SK-N-SH (cell line): ENCODE results near the gene ROBO1. TPM values are rescaled to one million over a fixed set of nuclear protein-coding genes. Genes with fewer than 3 reads are reported as not detected.

ENCODE experiments used
- CTCF ChIA-PET: fragments of 300-600, 350-600 bp; formaldehyde crosslinking; extraction: SDS; loops from one replicate; lab custom pipeline; 2021; lab: Yijun Ruan, JAX
- POLR2A ChIA-PET: fragments of 350-600 bp; sonication (Branson Sonifier 250); formaldehyde crosslinking; extraction: SDS; loops from one replicate; lab custom pipeline; 2020; ENCODE audit warnings: antibody characterized with exemption, inconsistent platforms; lab: Yijun Ruan, JAX
- DNase-seq: peaks from one replicate; pipeline ENCODE4 v3.0.0; 2012
- H2AFZ ChIP-seq: fragments of 200-600 bp; sonication (generic); 2 replicates; pipeline ENCODE4 v1.8.1; 2016; ENCODE audit warnings: antibody characterized with exemption, mild to moderate bottlenecking, low read depth
- H3F3A ChIP-seq: fragments of 200-600 bp; sonication (generic); replicated peaks from 2 replicates; pipeline ENCODE3; 2016; ENCODE audit warnings: antibody characterized with exemption, mild to moderate bottlenecking; ENCODE audit not compliant: insufficient read depth
- H3K27ac ChIP-seq, 2 experiments: fragments of 200-500 bp in 1 of 2; fragments of 200-600 bp in 1 of 2; sonication (Bioruptor generic) in 1 of 2; sonication (generic), shearing (Covaris generic) in 1 of 2; 2 replicates each; pipeline versions ENCODE4 v1.5.1 to v1.6.1; 2014 to 2016; ENCODE audit warnings: low read depth in 2 of 2, inconsistent platforms in 1 of 2, low read length in 1 of 2, mild to moderate bottlenecking in 1 of 2, mixed read lengths in 1 of 2
- H3K27me3 ChIP-seq: fragments of 200-600 bp; sonication (generic), shearing (Covaris generic); 2 replicates; pipeline ENCODE4 v1.6.1; 2016; ENCODE audit warnings: mixed run types; ENCODE audit not compliant: insufficient read depth
- H3K36me3 ChIP-seq, 2 experiments: fragments of 200-500 bp in 1 of 2; fragments of 200-600 bp in 1 of 2; sonication (Bioruptor generic) in 1 of 2; sonication (generic) in 1 of 2; replicated peaks in 1 of 2; 2 replicates each; pipeline versions ENCODE3 to v1.5.1; 2014 to 2016; ENCODE audit warnings: low read length in 1 of 2, mild to moderate bottlenecking in 1 of 2; ENCODE audit not compliant: insufficient read depth in 2 of 2, control insufficient read depth in 1 of 2
- H3K4me1 ChIP-seq, 2 experiments: fragments of 200-500 bp in 1 of 2; fragments of 200-600 bp in 1 of 2; sonication (Bioruptor generic) in 1 of 2; sonication (generic), shearing (Covaris generic) in 1 of 2; 2 replicates each; pipeline versions ENCODE4 v1.5.1 to v1.6.1; 2014 to 2016; ENCODE audit warnings: low read depth in 1 of 2, low read length in 1 of 2, mixed run types in 1 of 2; ENCODE audit not compliant: insufficient read depth in 2 of 2, control insufficient read depth in 1 of 2
- H3K4me2 ChIP-seq: fragments of 200-600 bp; sonication (generic), shearing (Covaris generic); 2 replicates; pipeline ENCODE4 v1.6.1; 2017; ENCODE audit warnings: mixed run types
- H3K4me3 ChIP-seq, 2 experiments: fragments of 200-500 bp in 1 of 2; fragments of 200-600 bp in 1 of 2; sonication (Bioruptor generic) in 1 of 2; sonication (generic), shearing (Covaris generic) in 1 of 2; 2 replicates each; pipeline versions ENCODE4 v1.5.1 to v1.8.1; 2014 to 2016; ENCODE audit warnings: low read depth in 2 of 2, inconsistent platforms in 1 of 2, low read length in 1 of 2, mild to moderate bottlenecking in 1 of 2, mixed read lengths in 1 of 2, moderate library complexity in 1 of 2
- H3K79me2 ChIP-seq: fragments of 200-600 bp; sonication (generic); 2 replicates; pipeline ENCODE4 v1.8.1; 2017; ENCODE audit warnings: mild to moderate bottlenecking; ENCODE audit not compliant: insufficient read depth
- H3K9ac ChIP-seq: fragments of 200-600 bp; sonication (generic); 2 replicates; pipeline ENCODE4 v1.6.1; 2017; ENCODE audit warnings: mixed run types
- H3K9me2 ChIP-seq: fragments of 200-600 bp; sonication (generic); 2 replicates; pipeline ENCODE4 v1.6.1; 2017; ENCODE audit warnings: mixed run types
- H3K9me3 ChIP-seq: fragments of 200-600 bp; sonication (generic); 2 replicates; pipeline ENCODE4 v1.6.1; 2017; ENCODE audit warnings: mixed run types, mild to moderate bottlenecking, moderate library complexity
- H4K20me1 ChIP-seq: fragments of 200-600 bp; sonication (generic); 2 replicates; pipeline ENCODE4 v1.6.1; 2017; ENCODE audit warnings: mild to moderate bottlenecking, mixed run types; ENCODE audit not compliant: insufficient read depth
- EP300 ChIP-seq, 2 experiments: IDR thresholded peaks; 2 replicates each; pipeline versions ENCODE4 v1.4.0 to v1.6.1; 2012; ENCODE audit warnings: borderline replicate concordance in 1 of 2, low read depth in 1 of 2, low read length in 1 of 2
- FOSL2 ChIP-seq: IDR thresholded peaks from 2 replicates; pipeline ENCODE4 v1.4.0; 2012; ENCODE audit warnings: low read depth, mild to moderate bottlenecking, moderate library complexity, borderline replicate concordance
- GABPA ChIP-seq: IDR thresholded peaks from 2 replicates; pipeline ENCODE4 v1.4.0; 2012; ENCODE audit warnings: low read depth, mild to moderate bottlenecking
- GATA2 ChIP-seq: sonication (generic); formaldehyde crosslinking; IDR thresholded peaks from 2 replicates; pipeline ENCODE4 v1.5.0; 2020; ENCODE audit warnings: mild to moderate bottlenecking, missing genetic modification reagents
- JUND ChIP-seq: IDR thresholded peaks from 2 replicates; pipeline ENCODE4 v1.4.0; 2012
- MEF2A ChIP-seq: IDR thresholded peaks from 2 replicates; pipeline ENCODE4 v1.4.0; 2012; ENCODE audit warnings: low read depth, borderline replicate concordance
- MXI1 ChIP-seq: IDR thresholded peaks from 2 replicates; pipeline ENCODE4 v1.6.1; 2012; ENCODE audit warnings: mild to moderate bottlenecking, low read depth, low read length, improper control_type of control experiment
- NFIC ChIP-seq: IDR thresholded peaks from 2 replicates; pipeline ENCODE4 v1.4.0; 2012; ENCODE audit warnings: borderline replicate concordance
- POLR2AphosphoS5 ChIP-seq: IDR thresholded peaks from 2 replicates; pipeline ENCODE4 v1.6.1; 2012; ENCODE audit warnings: low read depth, low read length
- RAD21 ChIP-seq: IDR thresholded peaks from 2 replicates; pipeline ENCODE4 v1.6.1; 2012; ENCODE audit warnings: mild to moderate bottlenecking, low read length
- SMC3 ChIP-seq: IDR thresholded peaks from 2 replicates; pipeline ENCODE4 v1.6.1; 2012; ENCODE audit warnings: low read depth, low read length, improper control_type of control experiment
- TAF1 ChIP-seq: IDR thresholded peaks from 2 replicates; pipeline ENCODE4 v1.6.1; 2012; ENCODE audit warnings: low read depth, mild to moderate bottlenecking, low read length, moderate library complexity, borderline replicate concordance
- TCF12 ChIP-seq: IDR thresholded peaks from 2 replicates; pipeline ENCODE4 v1.4.0; 2012
- TEAD4 ChIP-seq: IDR thresholded peaks from 2 replicates; pipeline ENCODE4 v1.4.0; 2012; ENCODE audit warnings: mild to moderate bottlenecking, borderline replicate concordance; ENCODE audit not compliant: insufficient read depth
- YY1 ChIP-seq: IDR thresholded peaks from 2 replicates; pipeline ENCODE4 v1.4.0; 2012; ENCODE audit warnings: low read depth, mild to moderate bottlenecking
- WGBS: methylation state at CpG from one replicate; pipeline ENCODE4 v1.1.6; 2017; ENCODE audit warnings: low lambda C conversion rate; 5-methylcytosine and 5-hydroxymethylcytosine counted together
- polyA plus RNA-seq, 3 experiments: library from polyadenylated mRNA; depleted of rRNA; stranded (reverse); fragments of >200 nt; gene quantifications; 2 replicates each; pipeline ENCODE4 v1.2.3, GENCODE V29; 2012
- TF ChIP-seq, protein P1 (sequence below): IDR thresholded peaks from 2 replicates; pipeline ENCODE4; 2012

Gene ROBO1
- polyA plus RNA-seq, 1 of the 3 experiments (the other 2 are of a cell fraction), result 22.7 TPM

- Histone ChIP-seq H2AFZ (peak overlapping the region; percentile 25), H3K4me2 (no peak overlapping the region), H3K27me3 (no peaks in the 10 kb centered on the region), H3K79me2 (no peaks in the 10 kb centered on the region), H4K20me1 (no peaks in the 10 kb centered on the region)
- WGBS, result 58% methylated on average over 4 of the region's 4 CpGs
- TF ChIP-seq SMC3 (no peak), FOSL2 (no peak), POLR2AphosphoS5 (no peak), MEF2A (no peak), NFIC (no peak), GABPA (no peak), TAF1 (no peak), MXI1 (no peak), YY1 (no peak)
- TF ChIP-seq, all 33 proteins: peak for 0
- CTCF ChIA-PET, result no interaction called here
- H3K36me3 ChIP-seq, result no peaks in the 10 kb centered on the region
- POLR2A ChIA-PET, result no interaction called here
- peak overlapping the region in 1 of 2 experiments; percentile 31; a peak in 2 of 4 replicates for H3K27ac ChIP-seq
- no peak for DNase-seq
- no peak overlapping the region for H3K4me3 ChIP-seq
- peaks cover 17% of the 10 kb centered on the region for H3F3A ChIP-seq
- H3K9me2 ChIP-seq, result no peaks in the 10 kb centered on the region
- H3K9me3 ChIP-seq, result no peaks in the 10 kb centered on the region
- H3K4me1 ChIP-seq, result peaks cover 0 to 10% of the 10 kb centered on the region in 2 experiments; a peak in 2 of 4 replicates
- no peak overlapping the region for H3K9ac ChIP-seq
Measured at GRCh38 chr3:79249701-79250100, 518.1 kb downstream of the ROBO1 start.

GRCh38 chr3:79247725-79248043 lies 520.1 kb downstream of the ROBO1 start:
- Histone ChIP-seq H3K4me2 (peak overlapping the region; percentile 15; the same call in 1 of the 2 replicates), H3K9me3 (no peaks in the 10 kb centered on the region), H3K36me3 (no peaks in the 10 kb centered on the region), H3K27me3 (no peaks in the 10 kb centered on the region), H2AFZ (peak overlapping the region; percentile 73), H3K27ac (peak overlapping the region; percentile 75 to 77; a peak in 3 of 4 replicates), H4K20me1 (no peaks in the 10 kb centered on the region), H3K9ac (peak overlapping the region; percentile 1; the same call in 1 of the 2 replicates), H3K9me2 (no peaks in the 10 kb centered on the region), H3K79me2 (no peaks in the 10 kb centered on the region), H3F3A (peaks cover 17% of the 10 kb centered on the region), H3K4me3 (no peak overlapping the region), H3K4me1 (peaks cover 0 to 10% of the 10 kb centered on the region in 2 experiments; a peak in 2 of 4 replicates)
- no peak for TF ChIP-seq SMC3
- peak; percentile 46 for TF ChIP-seq TCF12
- peak; percentile 22; the same call in 1 of the 2 replicates for TF ChIP-seq JUND
- no peak for TF ChIP-seq TEAD4
- peak; percentile 41; the same call in 1 of the 2 replicates for TF ChIP-seq NFIC
- no peak for TF ChIP-seq RAD21
- TF ChIP-seq, protein P1, sequence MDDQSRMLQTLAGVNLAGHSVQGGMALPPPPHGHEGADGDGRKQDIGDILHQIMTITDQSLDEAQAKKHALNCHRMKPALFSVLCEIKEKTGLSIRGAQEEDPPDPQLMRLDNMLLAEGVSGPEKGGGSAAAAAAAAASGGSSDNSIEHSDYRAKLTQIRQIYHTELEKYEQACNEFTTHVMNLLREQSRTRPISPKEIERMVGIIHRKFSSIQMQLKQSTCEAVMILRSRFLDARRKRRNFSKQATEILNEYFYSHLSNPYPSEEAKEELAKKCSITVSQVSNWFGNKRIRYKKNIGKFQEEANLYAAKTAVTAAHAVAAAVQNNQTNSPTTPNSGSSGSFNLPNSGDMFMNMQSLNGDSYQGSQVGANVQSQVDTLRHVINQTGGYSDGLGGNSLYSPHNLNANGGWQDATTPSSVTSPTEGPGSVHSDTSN, result peak; percentile 18; the same call in 1 of the 2 replicates
- 0 out of 4 replicates have a peak, but pooled peaks of 1 of the 2 experiments have one; percentile 32 for TF ChIP-seq EP300 (IDR thresholded peaks at IDR 0.05; ENCODE audit: borderline replicate concordance in 1 of 2, low read depth in 1 of 2, low read length in 1 of 2)
- TF ChIP-seq GATA2 (CRISPR knock-in tag), result no peak
- WGBS, result 10% methylated on average over 1 of the region's 1 CpG
- ChIA-PET POLR2A (no interaction called here), CTCF (no interaction called here)
- no peak for DNase-seq
